ENCODE results near the gene TSHZ2. TPM values are rescaled to one million over a fixed set of nuclear protein-coding genes. Genes with fewer than 3 reads are reported as not detected.
A peak's percentile ranks its signal among the peaks of the same experiment; 100 is the strongest.

TSHZ2 gene
- total and polyA plus RNA-seq, 9 of the 15 experiments (the other 6 are each of a cell fraction or from before 2014, with no cell fraction given), result 0.03 to 0.20 (median 0.05) TPM; not detected in 4

DNA sequence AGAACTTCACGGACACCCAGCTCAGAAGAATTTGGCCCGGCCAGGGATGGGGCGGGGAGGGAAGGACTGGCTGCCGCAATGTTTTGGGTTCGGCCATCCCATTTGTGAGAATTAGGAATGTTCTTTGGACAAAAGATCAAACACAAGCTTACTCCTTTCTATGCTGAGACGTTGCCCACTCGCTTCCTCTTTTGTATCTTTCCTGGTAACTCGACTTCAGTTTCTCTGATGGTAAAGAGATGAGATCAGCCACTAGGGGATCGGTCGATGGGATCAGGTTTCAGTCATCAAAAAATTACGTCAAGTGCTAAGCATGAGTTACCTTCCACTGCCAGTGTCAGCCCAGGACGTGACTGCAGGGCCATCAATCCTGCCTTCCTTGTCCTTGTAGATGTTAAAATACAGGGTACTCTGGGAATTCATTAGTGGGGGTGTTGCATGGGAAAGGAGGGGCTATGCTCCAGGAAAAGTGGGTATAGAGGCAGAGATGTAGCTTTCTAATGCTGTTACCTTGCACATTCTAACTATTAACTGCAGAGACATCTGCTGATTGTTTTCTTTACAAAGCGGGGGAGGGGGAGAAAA lies 190.2 kb downstream of the TSHZ2 start (continued):
- TF ChIP-seq, protein P1, sequence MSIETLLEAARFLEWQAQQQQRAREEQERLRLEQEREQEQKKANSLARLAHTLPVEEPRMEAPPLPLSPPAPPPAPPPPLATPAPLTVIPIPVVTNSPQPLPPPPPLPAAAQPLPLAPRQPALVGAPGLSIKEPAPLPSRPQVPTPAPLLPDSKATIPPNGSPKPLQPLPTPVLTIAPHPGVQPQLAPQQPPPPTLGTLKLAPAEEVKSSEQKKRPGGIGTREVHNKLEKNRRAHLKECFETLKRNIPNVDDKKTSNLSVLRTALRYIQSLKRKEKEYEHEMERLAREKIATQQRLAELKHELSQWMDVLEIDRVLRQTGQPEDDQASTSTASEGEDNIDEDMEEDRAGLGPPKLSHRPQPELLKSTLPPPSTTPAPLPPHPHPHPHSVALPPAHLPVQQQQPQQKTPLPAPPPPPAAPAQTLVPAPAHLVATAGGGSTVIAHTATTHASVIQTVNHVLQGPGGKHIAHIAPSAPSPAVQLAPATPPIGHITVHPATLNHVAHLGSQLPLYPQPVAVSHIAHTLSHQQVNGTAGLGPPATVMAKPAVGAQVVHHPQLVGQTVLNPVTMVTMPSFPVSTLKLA (conservative IDR thresholded peaks at IDR 0.05), result 0 out of 4 replicates have a peak, but pooled peaks of 1 of the 2 experiments have one; percentile 34
- peak in 1 of 2 experiments; percentile 65; a peak in 1 of 3 replicates for TF ChIP-seq CBX3 (IDR thresholded peaks at IDR 0.05; ENCODE audit: borderline replicate concordance in 1 of 2, low read length in 2 of 2)
- TF ChIP-seq NFXL1 (CRISPR knock-in tag; IDR thresholded peaks at IDR 0.05), result no peak
- peak; percentile 49 for TF ChIP-seq TBP (optimal IDR thresholded peaks at IDR 0.05; ENCODE audit: low read depth, low read length)
- TF ChIP-seq, protein P2, sequence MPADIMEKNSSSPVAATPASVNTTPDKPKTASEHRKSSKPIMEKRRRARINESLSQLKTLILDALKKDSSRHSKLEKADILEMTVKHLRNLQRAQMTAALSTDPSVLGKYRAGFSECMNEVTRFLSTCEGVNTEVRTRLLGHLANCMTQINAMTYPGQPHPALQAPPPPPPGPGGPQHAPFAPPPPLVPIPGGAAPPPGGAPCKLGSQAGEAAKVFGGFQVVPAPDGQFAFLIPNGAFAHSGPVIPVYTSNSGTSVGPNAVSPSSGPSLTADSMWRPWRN (IDR thresholded peaks at IDR 0.05; ENCODE audit: low read depth), result peak; percentile 37; the same call in 1 of the 2 replicates
- no peak for TF ChIP-seq NFIC (IDR thresholded peaks at IDR 0.05)
- 0 out of 2 replicates have a peak, but pooled peaks have one; percentile 67 for TF ChIP-seq GATAD2A (IDR thresholded peaks at IDR 0.05)
- no peak for TF ChIP-seq ZNF224 (CRISPR knock-in tag; IDR thresholded peaks at IDR 0.05)
- no peak for TF ChIP-seq ZBED1 (IDR thresholded peaks at IDR 0.05)
- peak; percentile 73; the same call in 1 of the 2 replicates for TF ChIP-seq MTA1 (IDR thresholded peaks at IDR 0.05; ENCODE audit: borderline replicate concordance)
- TF ChIP-seq MED1 (CRISPR knock-in tag; IDR thresholded peaks at IDR 0.05; ENCODE audit: borderline replicate concordance), result no peak
- TF ChIP-seq, protein P3, sequence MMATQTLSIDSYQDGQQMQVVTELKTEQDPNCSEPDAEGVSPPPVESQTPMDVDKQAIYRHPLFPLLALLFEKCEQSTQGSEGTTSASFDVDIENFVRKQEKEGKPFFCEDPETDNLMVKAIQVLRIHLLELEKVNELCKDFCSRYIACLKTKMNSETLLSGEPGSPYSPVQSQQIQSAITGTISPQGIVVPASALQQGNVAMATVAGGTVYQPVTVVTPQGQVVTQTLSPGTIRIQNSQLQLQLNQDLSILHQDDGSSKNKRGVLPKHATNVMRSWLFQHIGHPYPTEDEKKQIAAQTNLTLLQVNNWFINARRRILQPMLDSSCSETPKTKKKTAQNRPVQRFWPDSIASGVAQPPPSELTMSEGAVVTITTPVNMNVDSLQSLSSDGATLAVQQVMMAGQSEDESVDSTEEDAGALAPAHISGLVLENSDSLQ (IDR thresholded peaks at IDR 0.05), result peak; percentile 88
- no peak for TF ChIP-seq NR2C2 (CRISPR knock-in tag; IDR thresholded peaks at IDR 0.05)
- peak; percentile 25 for TF ChIP-seq NR2C2 (tag; IDR thresholded peaks at IDR 0.05)
- no peak for TF ChIP-seq NR2F6 (CRISPR knock-in tag; IDR thresholded peaks at IDR 0.05)
- no peak for TF ChIP-seq FOXP1 (CRISPR knock-in tag; IDR thresholded peaks at IDR 0.05)
- TF ChIP-seq, protein P4, sequence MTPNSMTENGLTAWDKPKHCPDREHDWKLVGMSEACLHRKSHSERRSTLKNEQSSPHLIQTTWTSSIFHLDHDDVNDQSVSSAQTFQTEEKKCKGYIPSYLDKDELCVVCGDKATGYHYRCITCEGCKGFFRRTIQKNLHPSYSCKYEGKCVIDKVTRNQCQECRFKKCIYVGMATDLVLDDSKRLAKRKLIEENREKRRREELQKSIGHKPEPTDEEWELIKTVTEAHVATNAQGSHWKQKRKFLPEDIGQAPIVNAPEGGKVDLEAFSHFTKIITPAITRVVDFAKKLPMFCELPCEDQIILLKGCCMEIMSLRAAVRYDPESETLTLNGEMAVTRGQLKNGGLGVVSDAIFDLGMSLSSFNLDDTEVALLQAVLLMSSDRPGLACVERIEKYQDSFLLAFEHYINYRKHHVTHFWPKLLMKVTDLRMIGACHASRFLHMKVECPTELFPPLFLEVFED (CRISPR knock-in tag; conservative IDR thresholded peaks at IDR 0.05), result no peak
- no peak for TF ChIP-seq HSF4 (CRISPR knock-in tag; IDR thresholded peaks at IDR 0.05; ENCODE audit: borderline replicate concordance)
- no peak for TF ChIP-seq SREBF1 (IDR thresholded peaks at IDR 0.05; ENCODE audit: borderline replicate concordance, low read depth, low read length)
- no peak for TF ChIP-seq SRSF1 (IDR thresholded peaks at IDR 0.05; ENCODE audit: low read depth, low read length)
- peak; percentile 20 to 72; a peak in 2 of 4 replicates for TF ChIP-seq RCOR1 (IDR thresholded peaks at IDR 0.05; ENCODE audit: borderline replicate concordance in 1 of 2, low read depth in 2 of 2, low read length in 2 of 2)
- peak; percentile 88 for TF ChIP-seq DPF2 (IDR thresholded peaks at IDR 0.05)
- TF ChIP-seq TSC22D4 (tag; IDR thresholded peaks at IDR 0.05), result no peak
- no peak for TF ChIP-seq FOXJ3 (CRISPR knock-in tag; IDR thresholded peaks at IDR 0.05)
- no peak for TF ChIP-seq ERF (CRISPR knock-in tag; IDR thresholded peaks at IDR 0.05)
- no peak for TF ChIP-seq ZNF830 (CRISPR knock-in tag; IDR thresholded peaks at IDR 0.05)
- no peak for TF ChIP-seq RFX5 (IDR thresholded peaks at IDR 0.05; ENCODE audit: low read depth, low read length)
- peak; percentile 83 for TF ChIP-seq SMARCA4 (IDR thresholded peaks at IDR 0.05)
